ENCODE data around the gene OR1D5.

Gene OR1D5

DNA sequence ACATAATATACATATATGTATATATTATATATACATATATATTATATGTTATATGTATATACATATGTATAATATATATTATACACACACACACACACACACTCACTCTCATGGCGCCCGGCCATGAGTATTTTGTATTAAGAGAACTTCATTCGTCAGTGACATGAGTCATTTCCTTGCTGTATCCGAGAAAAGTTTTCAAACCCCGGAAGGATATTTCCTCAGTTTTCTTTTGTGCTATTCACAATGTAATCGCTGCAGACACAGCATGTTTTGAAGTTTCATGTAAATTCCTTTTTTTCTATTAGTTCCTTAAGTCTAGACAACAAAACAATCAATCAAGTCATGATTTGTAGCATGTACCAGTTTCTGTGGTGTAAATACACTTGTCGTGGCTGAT lies 33.3 kb downstream of the OR1D5 start:
- Histone ChIP-seq H3K4me3 (ENCODE audit: low read length) (no peak overlapping the region), H3K79me2 (ENCODE audit: low read length) (no peaks in the 10 kb centered on the region), H3K27ac (ENCODE audit: low read length) (no peak overlapping the region), H3K4me2 (ENCODE audit: low read length) (no peak overlapping the region), H3K36me3 (replicated peaks; ENCODE audit: low read depth, low read length) (no peaks in the 10 kb centered on the region), H3K9ac (ENCODE audit: low read length) (no peak overlapping the region), H3K4me1 (ENCODE audit: low read length) (no peaks in the 10 kb centered on the region), H3K27me3 (ENCODE audit: low read depth, low read length) (no peaks in the 10 kb centered on the region), H2AFZ (ENCODE audit: low read depth, low read length) (no peak overlapping the region), H3K9me3 (ENCODE audit: insufficient read depth, low read length) (no peaks in the 10 kb centered on the region), H4K20me1 (ENCODE audit: insufficient read depth, low read length) (no peaks in the 10 kb centered on the region)
- no peak for TF ChIP-seq EZH2phosphoT487 (IDR thresholded peaks at IDR 0.05; ENCODE audit: low read depth)
- TF ChIP-seq, protein P1, sequence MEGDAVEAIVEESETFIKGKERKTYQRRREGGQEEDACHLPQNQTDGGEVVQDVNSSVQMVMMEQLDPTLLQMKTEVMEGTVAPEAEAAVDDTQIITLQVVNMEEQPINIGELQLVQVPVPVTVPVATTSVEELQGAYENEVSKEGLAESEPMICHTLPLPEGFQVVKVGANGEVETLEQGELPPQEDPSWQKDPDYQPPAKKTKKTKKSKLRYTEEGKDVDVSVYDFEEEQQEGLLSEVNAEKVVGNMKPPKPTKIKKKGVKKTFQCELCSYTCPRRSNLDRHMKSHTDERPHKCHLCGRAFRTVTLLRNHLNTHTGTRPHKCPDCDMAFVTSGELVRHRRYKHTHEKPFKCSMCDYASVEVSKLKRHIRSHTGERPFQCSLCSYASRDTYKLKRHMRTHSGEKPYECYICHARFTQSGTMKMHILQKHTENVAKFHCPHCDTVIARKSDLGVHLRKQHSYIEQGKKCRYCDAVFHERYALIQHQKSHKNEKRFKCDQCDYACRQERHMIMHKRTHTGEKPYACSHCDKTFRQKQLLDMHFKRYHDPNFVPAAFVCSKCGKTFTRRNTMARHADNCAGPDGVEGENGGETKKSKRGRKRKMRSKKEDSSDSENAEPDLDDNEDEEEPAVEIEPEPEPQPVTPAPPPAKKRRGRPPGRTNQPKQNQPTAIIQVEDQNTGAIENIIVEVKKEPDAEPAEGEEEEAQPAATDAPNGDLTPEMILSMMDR (IDR thresholded peaks at IDR 0.05; ENCODE audit: low read depth, low read length), result no peak

DNA sequence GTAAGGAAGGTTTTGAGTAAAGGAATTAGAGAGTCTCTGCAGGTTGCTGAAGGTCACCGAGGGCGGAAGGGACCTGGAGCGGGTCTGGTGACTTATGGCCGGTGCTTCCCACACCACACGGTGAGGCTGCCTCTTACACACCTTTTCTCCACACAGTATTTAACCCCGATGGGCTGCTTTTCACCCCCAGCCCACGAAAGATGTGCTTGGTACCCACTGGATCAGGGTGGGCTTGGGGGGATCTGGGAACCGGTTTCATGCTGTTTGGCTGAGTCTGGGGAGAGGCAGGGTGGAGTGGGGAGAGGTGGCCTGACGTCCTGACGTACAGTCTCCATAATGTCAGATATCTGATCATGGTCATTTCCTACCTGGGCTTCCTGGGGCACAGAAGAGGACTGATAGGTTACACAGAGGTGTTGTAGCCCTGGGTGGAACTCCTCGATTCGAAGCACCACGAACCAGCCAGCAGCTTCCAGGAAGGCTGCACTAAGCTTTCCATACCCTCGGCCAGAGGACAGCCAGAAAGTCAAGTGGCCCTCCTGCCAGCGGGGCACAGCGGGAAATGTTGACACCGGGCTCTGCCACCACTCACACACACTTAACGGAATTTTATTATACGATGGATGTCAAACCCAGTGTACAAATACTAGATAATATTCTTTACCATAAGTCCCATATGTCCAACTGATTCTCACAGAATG lies 34.0 kb downstream of the OR1D5 start:
- Histone ChIP-seq H3K4me3 (ENCODE audit: low read length) (no peak overlapping the region), H3K9ac (ENCODE audit: low read length) (no peak overlapping the region), H2AFZ (ENCODE audit: low read depth, low read length) (no peak overlapping the region), H3K27ac (ENCODE audit: low read length) (no peak overlapping the region), H3K27me3 (ENCODE audit: low read depth, low read length) (no peaks in the 10 kb centered on the region), H3K4me1 (ENCODE audit: low read length) (no peaks in the 10 kb centered on the region), H3K36me3 (replicated peaks; ENCODE audit: low read depth, low read length) (no peaks in the 10 kb centered on the region), H4K20me1 (ENCODE audit: insufficient read depth, low read length) (no peaks in the 10 kb centered on the region), H3K4me2 (ENCODE audit: low read length) (no peak overlapping the region), H3K79me2 (ENCODE audit: low read length) (no peaks in the 10 kb centered on the region), H3K9me3 (ENCODE audit: insufficient read depth, low read length) (no peaks in the 10 kb centered on the region)
- no peak for TF ChIP-seq EZH2phosphoT487 (IDR thresholded peaks at IDR 0.05; ENCODE audit: low read depth)
- TF ChIP-seq, protein P1 (IDR thresholded peaks at IDR 0.05; ENCODE audit: low read depth, low read length), result no peak

DNA sequence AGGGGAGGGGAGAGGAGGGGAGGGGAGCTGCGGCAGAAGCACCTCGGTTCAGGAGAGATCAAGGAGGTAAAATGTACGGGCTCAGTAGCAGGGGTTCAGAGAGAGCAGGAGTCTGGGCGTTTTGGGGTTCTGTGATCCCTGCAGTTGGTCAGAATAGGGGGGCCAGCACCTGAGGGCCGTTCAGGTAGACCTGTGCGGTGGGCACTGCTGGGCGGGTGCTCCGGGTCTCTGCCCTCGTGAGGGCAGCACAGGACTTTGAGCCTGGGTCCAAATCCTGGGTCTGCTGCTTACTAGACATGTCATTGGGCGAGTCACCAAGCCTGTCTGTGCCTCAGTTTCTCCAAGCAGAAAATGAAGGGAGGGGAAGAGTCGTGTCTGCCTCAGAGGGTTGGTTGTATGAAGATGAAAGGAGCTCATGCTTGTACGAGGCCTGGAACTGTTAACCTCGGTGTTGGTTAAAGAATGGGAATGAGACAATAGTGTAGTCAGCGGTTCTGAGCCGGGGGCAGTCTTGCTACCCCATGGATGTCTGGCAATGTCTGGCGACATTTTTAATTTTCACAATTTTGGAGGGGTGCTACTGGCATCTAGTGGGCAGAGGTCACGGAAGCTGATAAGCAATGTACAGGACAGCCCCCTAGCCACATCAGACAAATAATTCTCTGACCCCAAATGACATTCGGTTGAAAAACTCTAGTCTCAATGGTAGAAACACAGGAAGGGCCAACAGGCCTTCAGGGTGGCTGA lies 35.4 kb downstream of the OR1D5 start:
- no peaks in the 10 kb centered on the region for H3K27me3 ChIP-seq (ENCODE audit: low read depth, low read length)
- no peak overlapping the region for H3K9ac ChIP-seq (ENCODE audit: low read length)
- H3K79me2 ChIP-seq (ENCODE audit: low read length), result no peaks in the 10 kb centered on the region
- no peak overlapping the region for H3K27ac ChIP-seq (ENCODE audit: low read length)
- H3K36me3 ChIP-seq (replicated peaks; ENCODE audit: low read depth, low read length), result peaks cover 4% of the 10 kb centered on the region
- H2AFZ ChIP-seq (ENCODE audit: low read depth, low read length), result no peak overlapping the region
- TF ChIP-seq EZH2phosphoT487 (IDR thresholded peaks at IDR 0.05; ENCODE audit: low read depth), result no peak
- TF ChIP-seq, protein P1 (IDR thresholded peaks at IDR 0.05; ENCODE audit: low read depth, low read length), result 0 out of 2 replicates have a peak, but pooled peaks have one; percentile 6
- H3K4me3 ChIP-seq (ENCODE audit: low read length), result no peak overlapping the region
- H3K4me2 ChIP-seq (ENCODE audit: low read length), result no peak overlapping the region
- H3K9me3 ChIP-seq (ENCODE audit: insufficient read depth, low read length), result no peaks in the 10 kb centered on the region
- no peaks in the 10 kb centered on the region for H4K20me1 ChIP-seq (ENCODE audit: insufficient read depth, low read length)
- no peaks in the 10 kb centered on the region for H3K4me1 ChIP-seq (ENCODE audit: low read length)

Measured in OCI-LY3 (cell line).